OCI-LY3 (cell line): ENCODE measurements around the gene SRPK3.

Experiments
- CTCF ChIP-seq: fragments of 200-600, 300-600 bp; sonication (generic); IDR thresholded peaks from 2 replicates; pipeline ENCODE4 v1.5.1; 2014; ENCODE audit warnings: antibody characterized with exemption, low read length, low read depth
- EZH2phosphoT487 ChIP-seq: fragments of 200-600 bp; shearing (Covaris generic); IDR thresholded peaks from 2 replicates; pipeline ENCODE4 v1.6.1; 2018; ENCODE audit warnings: antibody characterized with exemption, mixed run types, low read depth

- TF ChIP-seq CTCF (no peak), EZH2phosphoT487 (no peak)
These were observed at the start of gene SRPK3 for GRCh38 chrX:153780678-153781427.
